Activated CD4-positive, CD25-positive, alpha-beta regulatory T cell (primary cell): Measurements from ENCODE around the gene GAS7.
"Not testable (repeated sequence)": the region's sequence is repeated elsewhere in the genome, so short reads cannot be mapped to it uniquely, and the experiment has no call there.

Experiments used
- DNase-seq, 4 experiments: peaks; one replicate each; lab custom pipeline; 2025; lab: John Stamatoyannopoulos, UW

GAS7 gene

GRCh38 chr17:10072556-10073425 is 125.6 kb downstream of the GAS7 start:
- DNase-seq, result no peak

- no peak for DNase-seq
Observed at GRCh38 chr17:10072086-10072485, 126.3 kb downstream of the GAS7 start.

DNA sequence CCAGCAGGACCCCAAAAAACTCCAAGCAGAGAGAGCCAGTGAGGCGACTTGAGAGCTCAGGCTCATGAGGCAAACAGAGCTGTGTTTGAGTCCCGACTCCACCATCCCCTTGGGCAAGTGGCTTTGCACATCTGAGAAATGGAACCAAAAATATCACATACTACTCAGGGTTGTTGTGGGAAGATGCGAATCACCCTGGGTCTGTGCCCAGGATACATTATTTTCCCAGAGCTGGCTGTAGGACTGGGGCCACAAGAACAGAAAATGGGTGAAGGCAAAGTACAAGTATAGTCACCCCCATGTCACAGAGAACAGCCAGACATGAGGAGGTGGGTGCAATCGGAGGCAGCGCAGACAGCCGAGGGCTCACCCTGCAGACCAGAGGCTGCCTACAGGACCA is 127.3 kb downstream of the GAS7 start:
- no peak for DNase-seq

GRCh38 chr17:10070690-10071089 is 127.7 kb downstream of the GAS7 start:
- no peak for DNase-seq

DNA sequence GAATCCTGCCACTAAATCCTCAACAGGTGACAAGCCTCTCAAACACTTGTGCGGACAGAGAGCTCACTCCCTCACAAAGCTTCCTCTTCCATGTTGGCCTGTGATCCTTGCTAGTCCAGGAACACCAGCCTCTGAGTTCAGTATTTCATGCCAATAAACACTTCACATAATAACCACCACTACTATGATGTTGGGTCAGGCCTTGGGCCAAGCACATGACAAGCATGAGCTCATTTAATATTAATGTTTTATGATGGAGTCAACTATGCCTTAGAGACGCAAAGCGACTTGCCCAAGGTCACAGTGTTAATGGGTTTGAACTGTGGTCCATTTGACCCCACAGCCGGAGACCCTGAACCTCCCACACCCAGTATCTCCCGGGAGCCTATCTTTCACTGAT is 129.1 kb downstream of the GAS7 start:
- DNase-seq, result no peak

GRCh38 chr17:10067446-10068143 is 130.8 kb downstream of the GAS7 start:
- no peak for DNase-seq

DNA sequence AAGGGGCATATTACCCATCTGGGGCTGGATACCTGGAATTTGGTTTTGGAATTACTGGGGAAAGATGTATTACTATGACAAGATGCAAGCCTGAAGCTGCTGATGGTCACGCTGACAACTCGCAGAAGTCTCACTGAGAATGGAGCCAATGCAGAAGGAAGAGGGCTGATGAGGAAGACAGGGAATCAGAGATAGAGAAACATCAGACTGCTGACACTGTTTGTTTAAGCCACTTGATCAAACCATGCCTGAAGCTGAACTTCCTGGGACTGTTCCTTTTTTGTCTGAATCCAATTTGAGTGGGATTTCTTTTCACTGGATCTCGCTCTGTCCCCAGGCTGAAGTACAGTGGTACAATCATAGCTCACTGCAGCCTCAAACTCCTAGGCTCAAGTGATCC is 133.9 kb downstream of the GAS7 start:
- DNase-seq, result no peak

GRCh38 chr17:10063730-10064241 is 134.6 kb downstream of the GAS7 start:
- DNase-seq, result no peak

DNA sequence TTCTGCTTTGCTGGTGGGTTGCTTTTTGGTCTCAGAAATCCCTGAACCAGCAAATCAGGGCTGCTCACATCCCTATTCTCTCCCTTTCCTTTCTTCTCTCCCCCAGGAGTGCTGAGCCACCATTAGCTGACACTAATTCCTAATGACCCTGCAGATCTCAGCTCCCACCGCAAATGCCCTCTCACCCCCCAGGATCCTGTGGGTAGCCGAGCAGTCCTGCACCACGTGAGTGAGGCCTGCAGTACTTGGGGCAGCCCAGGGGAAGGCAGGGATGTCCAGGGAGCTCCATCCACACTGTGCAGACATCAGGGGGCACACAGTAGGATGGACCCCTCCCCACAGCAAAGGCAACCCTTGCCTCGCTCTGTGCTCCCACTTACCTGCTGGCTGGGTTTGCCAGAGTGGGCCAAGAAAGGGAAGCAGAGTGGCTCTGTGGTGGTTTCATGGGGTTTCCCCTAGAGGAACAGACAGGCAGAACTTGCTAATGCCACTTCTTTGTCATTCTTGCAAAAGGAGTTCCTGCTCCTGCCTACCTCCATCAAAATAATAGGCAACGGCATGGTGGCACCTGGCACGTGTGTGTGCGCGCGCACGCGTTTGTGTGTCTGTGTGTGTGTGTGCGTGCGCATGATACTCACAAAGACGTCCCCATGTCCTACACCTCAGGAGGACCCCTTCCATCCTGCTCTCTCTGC is 135.6 kb downstream of the GAS7 start:
- DNase-seq, result no peak

- no peak for DNase-seq
Observed at GRCh38 chr17:10061111-10061845, 137.1 kb downstream of the GAS7 start.

- DNase-seq, result no peak
Observed at GRCh38 chr17:10060526-10060925, 137.9 kb downstream of the GAS7 start.

DNA sequence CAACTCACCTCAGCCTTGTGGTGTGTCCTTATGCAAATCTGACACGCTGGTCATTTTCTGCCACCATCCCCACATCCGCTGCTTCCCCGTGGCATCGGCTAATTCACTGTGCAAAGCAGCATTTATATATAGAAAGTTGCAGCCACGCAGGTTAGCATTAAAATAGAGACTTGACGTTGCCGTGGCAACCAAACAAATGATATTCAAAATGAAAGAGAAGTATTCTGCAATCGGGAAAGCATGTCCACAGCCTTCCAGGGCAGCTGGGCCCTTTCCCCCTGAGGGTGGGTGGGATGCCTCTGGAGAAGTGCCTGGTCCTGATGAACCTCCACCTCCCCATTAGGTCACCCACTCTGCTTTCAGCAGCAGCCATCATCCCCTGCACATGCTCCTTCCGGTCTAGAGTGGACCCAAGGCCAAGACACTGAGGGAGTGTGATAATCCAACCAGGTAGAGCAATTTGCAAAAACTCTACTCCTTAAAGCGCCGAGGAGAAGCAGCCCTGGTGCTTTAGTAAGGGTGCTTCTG is 138.7 kb downstream of the GAS7 start:
- no peak for DNase-seq

- DNase-seq, result no peak
Observed at GRCh38 chr17:10058921-10059683, 139.3 kb downstream of the GAS7 start.

DNA sequence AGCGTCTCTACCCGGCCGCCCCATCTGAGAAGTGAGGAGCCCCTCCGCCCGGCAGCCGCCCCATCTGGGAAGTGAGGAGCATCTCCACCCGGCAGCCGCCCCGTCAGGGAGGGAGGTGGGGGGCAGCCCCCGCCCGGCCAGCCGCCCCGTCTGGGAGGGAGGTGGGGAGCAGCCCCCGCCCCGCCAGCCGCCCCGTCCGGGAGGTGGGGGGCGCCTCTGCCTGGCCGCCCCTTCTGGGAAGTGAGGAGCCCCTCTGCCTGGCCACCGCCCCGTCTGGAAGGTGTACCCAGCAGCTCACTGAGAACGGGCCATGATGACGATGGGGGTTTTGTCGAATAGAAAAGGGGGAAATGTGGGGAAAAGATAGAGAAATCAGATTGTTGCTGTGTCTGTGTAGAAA is 140.9 kb downstream of the GAS7 start:
- DNase-seq, result not testable (repeated sequence)

- DNase-seq, result no peak
Observed at GRCh38 chr17:10055262-10055975, 143.0 kb downstream of the GAS7 start.

DNA sequence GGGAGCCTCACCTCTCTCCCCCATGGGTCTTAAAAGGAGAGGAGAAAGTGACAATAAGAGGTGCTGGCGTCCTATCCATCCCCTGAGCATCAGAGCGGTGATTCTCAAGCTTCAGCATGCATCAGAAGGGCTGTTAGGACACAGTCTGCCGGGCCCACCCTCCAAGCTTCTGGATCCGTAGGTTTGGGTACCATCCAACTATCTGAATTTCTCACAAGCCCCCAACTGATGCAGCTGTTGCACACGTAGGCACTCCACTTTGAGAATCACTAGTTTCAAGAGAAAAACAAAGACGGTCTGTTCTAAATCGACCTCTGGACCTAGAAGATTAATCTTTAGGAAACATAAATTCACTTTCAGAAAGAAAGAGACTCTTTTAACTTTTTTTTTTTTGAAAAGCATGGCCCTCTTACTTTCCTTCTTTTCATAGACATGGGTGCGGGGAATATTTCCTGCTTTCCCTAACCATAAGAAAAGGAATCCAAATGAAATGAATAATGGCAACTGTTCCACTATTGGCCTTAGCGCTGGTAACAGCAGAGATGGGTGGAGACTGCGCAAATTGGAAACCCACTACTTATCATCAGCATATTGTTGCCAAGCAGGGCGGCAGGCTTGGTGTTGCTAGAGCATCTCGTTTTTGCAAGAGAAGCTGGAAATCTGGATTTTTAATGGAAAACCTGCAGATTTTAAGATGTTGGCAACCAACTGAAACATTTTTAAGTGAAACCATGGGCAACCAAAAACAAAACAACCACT is 144.4 kb downstream of the GAS7 start:
- DNase-seq, result no peak

GRCh38 chr17:10052106-10052813 is 146.1 kb downstream of the GAS7 start:
- no peak for DNase-seq

- no peak for DNase-seq
Observed at GRCh38 chr17:10051112-10051511, 147.3 kb downstream of the GAS7 start.

- DNase-seq, result no peak
Observed at GRCh38 chr17:10050597-10051101, 147.8 kb downstream of the GAS7 start.
